H1 (cell line): ENCODE results near the gene NMT1. TPM values are rescaled to one million over a fixed set of nuclear protein-coding genes. Genes with fewer than 3 reads are reported as not detected.

ENCODE experiments used
- CTCF ChIA-PET: fragments of 300-600 bp; sonication (Branson Sonifier 250); formaldehyde crosslinking; loops from one replicate; lab custom pipeline; 2021; ENCODE audit not compliant: partially characterized antibody; lab: Charles Lee
- POLR2A ChIA-PET: fragments of 300-600 bp; sonication (Branson Sonifier 250); formaldehyde crosslinking; loops from one replicate; lab custom pipeline; 2021; ENCODE audit warnings: inconsistent platforms; ENCODE audit not compliant: partially characterized antibody; lab: Charles Lee
- DNase-seq, 2 experiments: peaks; one replicate each; pipeline versions ENCODE4 v3.0.0 to v3.0.0-alpha.2; 2010 to 2022; ENCODE audit warnings: low spot score in 2 of 2, low read depth in 1 of 2, mixed read lengths in 1 of 2
- FAIRE-seq: peaks from 2 replicates; lab custom pipeline; 2011; peaks lifted over from hg19 to GRCh38; lab: Jason Lieb, UNC
- H2AFZ ChIP-seq: 2 replicates; pipeline ENCODE4 v1.8.1; 2012; ENCODE audit warnings: low read length, inconsistent platforms
- H2AK5ac ChIP-seq: 2 replicates; pipeline ENCODE4 v1.6.1; 2013; ENCODE audit warnings: low read depth, low read length
- H2BK120ac ChIP-seq: replicated peaks from 2 replicates; pipeline ENCODE3; 2013; ENCODE audit warnings: low read depth, low read length, inconsistent platforms
- H2BK12ac ChIP-seq: 2 replicates; pipeline ENCODE4 v1.6.1; 2013; ENCODE audit warnings: low read depth, low read length
- H2BK15ac ChIP-seq: 2 replicates; pipeline ENCODE4 v1.6.1; 2013; ENCODE audit warnings: low read length
- H2BK20ac ChIP-seq: 2 replicates; pipeline ENCODE4 v1.6.1; 2013; ENCODE audit warnings: low read length
- H2BK5ac ChIP-seq: 2 replicates; pipeline ENCODE4 v1.6.1; 2013; ENCODE audit warnings: low read depth, low read length
- H3K14ac ChIP-seq: 2 replicates; pipeline ENCODE4 v1.6.1; 2013; ENCODE audit warnings: inconsistent platforms; ENCODE audit not compliant: insufficient read length
- H3K18ac ChIP-seq: 2 replicates; pipeline ENCODE4 v1.6.1; 2013; ENCODE audit warnings: low read length; ENCODE audit errors: extremely low read depth
- H3K23ac ChIP-seq: 2 replicates; pipeline ENCODE4 v1.6.1; 2013; ENCODE audit warnings: inconsistent platforms; ENCODE audit not compliant: insufficient read length
- H3K23me2 ChIP-seq: 2 replicates; pipeline ENCODE4 v1.6.1; 2013; ENCODE audit warnings: low read depth, low read length
- H3K27ac ChIP-seq: 2 replicates; pipeline ENCODE4 v1.6.1; 2011; ENCODE audit warnings: low read depth, low read length, inconsistent platforms
- H3K27me3 ChIP-seq, 4 experiments: replicated peaks in 1 of 4; 1 replicate in 1 of 4; 2 replicates in 3 of 4; pipeline versions ENCODE4 v1.6.1 to v1.8.1; 2011 to 2013; ENCODE audit warnings: low read length in 3 of 4, mild to moderate bottlenecking in 3 of 4, inconsistent platforms in 2 of 4, mixed read lengths in 2 of 4, moderate library complexity in 1 of 4; ENCODE audit not compliant: control insufficient read depth in 3 of 4, insufficient read depth in 3 of 4; ENCODE audit errors: extremely low read depth in 1 of 4
- H3K36me3 ChIP-seq, 4 experiments: 2 replicates each; pipeline versions ENCODE4 v1.6.1 to v1.8.1; 2011 to 2013; ENCODE audit warnings: mild to moderate bottlenecking in 4 of 4, low read length in 3 of 4, moderate library complexity in 2 of 4, control low read depth in 1 of 4, inconsistent platforms in 1 of 4; ENCODE audit not compliant: insufficient read depth in 4 of 4, control insufficient read depth in 2 of 4
- H3K4ac ChIP-seq: replicated peaks from 2 replicates; pipeline ENCODE3; 2013; ENCODE audit warnings: low read length, low read depth, mixed read lengths, inconsistent platforms; ENCODE audit not compliant: insufficient read length
- H3K4me1 ChIP-seq, 4 experiments: replicated peaks in 1 of 4; 1 replicate in 1 of 4; 2 replicates in 3 of 4; pipeline versions ENCODE4 v1.6.1 to v1.8.1; 2011 to 2013; ENCODE audit warnings: low read length in 3 of 4, inconsistent platforms in 2 of 4, mixed read lengths in 1 of 4; ENCODE audit not compliant: insufficient read depth in 4 of 4, control insufficient read depth in 3 of 4
- H3K4me2 ChIP-seq, 2 experiments: 2 replicates each; pipeline versions ENCODE4 v1.6.1 to v1.8.1; 2011 to 2013; ENCODE audit warnings: low read depth in 2 of 2, low read length in 2 of 2, control low read depth in 1 of 2, inconsistent platforms in 1 of 2, mild to moderate bottlenecking in 1 of 2; ENCODE audit not compliant: insufficient read depth in 1 of 2
- H3K4me3 ChIP-seq, 4 experiments: fragments of 200-600, 300-600 bp in 1 of 4; sonication (generic), shearing (Covaris generic), sonication (Bioruptor Twin) in 1 of 4; 2 replicates each; pipeline versions ENCODE4 v1.5.1 to v1.8.1; 2011 to 2016; ENCODE audit warnings: low read length in 4 of 4, low read depth in 3 of 4, control low read depth in 2 of 4, inconsistent platforms in 2 of 4, mild to moderate bottlenecking in 2 of 4, mixed read lengths in 1 of 4, moderate library complexity in 1 of 4; ENCODE audit not compliant: insufficient read depth in 2 of 4; ENCODE audit errors: extremely low read depth in 1 of 4
- H3K56ac ChIP-seq: replicated peaks from 2 replicates; pipeline ENCODE3; 2013; ENCODE audit warnings: low read depth, mild to moderate bottlenecking, mixed read lengths, low read length, inconsistent platforms; ENCODE audit not compliant: insufficient read length
- H3K79me1 ChIP-seq: 2 replicates; pipeline ENCODE4 v1.6.1; 2013; ENCODE audit warnings: low read depth, low read length, control low read depth
- H3K79me2 ChIP-seq, 2 experiments: 2 replicates each; pipeline versions ENCODE4 v1.6.1 to v1.8.1; 2012 to 2013; ENCODE audit warnings: low read length in 2 of 2, mild to moderate bottlenecking in 2 of 2, inconsistent platforms in 1 of 2; ENCODE audit not compliant: insufficient read depth in 2 of 2, control insufficient read depth in 1 of 2
- H3K9ac ChIP-seq, 4 experiments: replicated peaks in 1 of 4; 1 replicate in 1 of 4; 2 replicates in 3 of 4; pipeline versions ENCODE4 v1.6.1 to v1.8.1; 2011 to 2013; ENCODE audit warnings: low read depth in 3 of 4, low read length in 3 of 4, control low read depth in 2 of 4, mild to moderate bottlenecking in 2 of 4, moderate library complexity in 2 of 4, inconsistent platforms in 1 of 4; ENCODE audit errors: extremely low read depth in 1 of 4
- H3K9me3 ChIP-seq, 2 experiments: 2 replicates each; pipeline versions ENCODE4 v1.6.1 to v1.8.1; 2012 to 2013; ENCODE audit warnings: mild to moderate bottlenecking in 2 of 2, moderate library complexity in 2 of 2, control low read depth in 1 of 2, inconsistent platforms in 1 of 2, low read depth in 1 of 2, low read length in 1 of 2, mixed read lengths in 1 of 2; ENCODE audit not compliant: insufficient read depth in 2 of 2
- H4K20me1 ChIP-seq, 2 experiments: replicated peaks in 1 of 2; 2 replicates each; pipeline versions ENCODE3 to v1.8.1; 2011 to 2013; ENCODE audit warnings: inconsistent platforms in 2 of 2, low read length in 2 of 2, mild to moderate bottlenecking in 1 of 2; ENCODE audit not compliant: insufficient read depth in 2 of 2, control insufficient read depth in 1 of 2
- H4K5ac ChIP-seq: 2 replicates; pipeline ENCODE4 v1.6.1; 2013; ENCODE audit warnings: low read length, low read depth, mixed read lengths, inconsistent platforms; ENCODE audit not compliant: insufficient read length
- H4K8ac ChIP-seq: 2 replicates; pipeline ENCODE4 v1.8.0; 2013; ENCODE audit warnings: mild to moderate bottlenecking, moderate library complexity, low read length, inconsistent platforms; ENCODE audit not compliant: insufficient read depth; ENCODE audit errors: extremely low read depth
- H4K91ac ChIP-seq: replicated peaks from 2 replicates; pipeline ENCODE3; 2013; ENCODE audit warnings: low read length, mixed read lengths, inconsistent platforms; ENCODE audit not compliant: insufficient read length
- BRCA1 ChIP-seq: IDR thresholded peaks from 2 replicates; pipeline ENCODE4 v1.6.1; 2012; ENCODE audit warnings: low read depth, low read length, improper control_type of control experiment
- EP300 ChIP-seq, 2 experiments: IDR thresholded peaks; 1 replicate in 1 of 2; 2 replicates in 1 of 2; pipeline ENCODE4 v1.6.1; 2011 to 2012; ENCODE audit warnings: low read depth in 2 of 2, low read length in 2 of 2, mild to moderate bottlenecking in 2 of 2, borderline replicate concordance in 1 of 2, inconsistent platforms in 1 of 2, moderate library complexity in 1 of 2
- EZH2 ChIP-seq: fragments of 200-600 bp; sonication (generic); IDR thresholded peaks from 2 replicates; pipeline ENCODE4 v1.7.1; 2012; ENCODE audit warnings: low read depth, mild to moderate bottlenecking, moderate library complexity, low read length, inconsistent platforms; ENCODE audit not compliant: severe bottlenecking
- GABPA ChIP-seq: IDR thresholded peaks from 2 replicates; pipeline ENCODE4 v1.6.1; 2011; ENCODE audit warnings: mild to moderate bottlenecking, low read length, moderate library complexity, borderline replicate concordance; ENCODE audit not compliant: insufficient read depth
- GTF2F1 ChIP-seq: IDR thresholded peaks from 2 replicates; pipeline ENCODE4 v1.6.1; 2012; ENCODE audit warnings: low read depth, low read length, improper control_type of control experiment, borderline replicate concordance
- HDAC2 ChIP-seq, 2 experiments: fragments of 300-600 bp in 1 of 2; sonication (generic) in 1 of 2; IDR thresholded peaks; 2 replicates each; pipeline ENCODE4 v1.6.1; 2011 to 2012; ENCODE audit warnings: low read depth in 2 of 2, low read length in 2 of 2, mild to moderate bottlenecking in 2 of 2, moderate library complexity in 2 of 2, borderline replicate concordance in 1 of 2, inconsistent platforms in 1 of 2
- JUND ChIP-seq: IDR thresholded peaks from 2 replicates; pipeline ENCODE4 v1.6.1; 2011; ENCODE audit warnings: mild to moderate bottlenecking, improper control_type of control experiment, low read length
- NRF1 ChIP-seq: IDR thresholded peaks from 2 replicates; pipeline ENCODE4 v1.6.1; 2011; ENCODE audit warnings: mild to moderate bottlenecking, low read depth, low read length, improper control_type of control experiment
- PHF8 ChIP-seq: fragments of 200-600 bp; sonication (generic); conservative IDR thresholded peaks from 2 replicates; pipeline ENCODE4 v1.7.1; 2012; ENCODE audit warnings: low read depth, mild to moderate bottlenecking, inconsistent platforms, low read length, moderate library complexity
- POLR2AphosphoS5 ChIP-seq: IDR thresholded peaks from 2 replicates; pipeline ENCODE4 v1.6.1; 2011; ENCODE audit warnings: low read depth, low read length
- SIN3A ChIP-seq, 2 experiments: IDR thresholded peaks in 1 of 2; conservative IDR thresholded peaks in 1 of 2; 2 replicates each; pipeline ENCODE4 v1.6.1; 2011 to 2012; ENCODE audit warnings: low read length in 2 of 2, improper control_type of control experiment in 1 of 2, low read depth in 1 of 2, mild to moderate bottlenecking in 1 of 2
- SP4 ChIP-seq: IDR thresholded peaks from 2 replicates; pipeline ENCODE4 v1.6.1; 2012; ENCODE audit warnings: low read length, inconsistent platforms
- TAF7 ChIP-seq: optimal IDR thresholded peaks from 2 replicates; pipeline ENCODE3; 2011; ENCODE audit warnings: low read depth, mild to moderate bottlenecking, inconsistent platforms, low read length, moderate library complexity, borderline replicate concordance
- WGBS, 2 experiments: shearing (Covaris generic) in 1 of 2; methylation state at CpG; one replicate each; pipeline versions ENCODE4 v1.1.6 to v1.1.7; 2013 to 2015; ENCODE audit warnings: low lambda C conversion rate in 2 of 2, mixed read lengths in 2 of 2, inconsistent platforms in 1 of 2, low coverage in 1 of 2, missing lambda C conversion rate in 1 of 2; ENCODE audit not compliant: insufficient replicate concordance in 2 of 2, insufficient coverage in 1 of 2, insufficient read length in 1 of 2; ENCODE audit errors: extremely low coverage in 1 of 2, missing lambda C conversion rate in 1 of 2; 5-methylcytosine and 5-hydroxymethylcytosine counted together
- polyA plus RNA-seq, 7 experiments: library from polyadenylated mRNA; depleted of rRNA in 3 of 7; stranded (reverse) in 5 of 7; unstranded in 2 of 7; fragments of >200 nt in 5 of 7; fragments of 200-250 nt in 2 of 7; gene quantifications; 1 replicate in 5 of 7; 2 replicates in 1 of 7; 4 replicates in 1 of 7; pipeline versions ENCODE4 v1.2.1 to v1.2.3, GENCODE V29; 2011 to 2013; ENCODE audit warnings: missing spikeins in 2 of 7, mixed read lengths in 2 of 7
- total RNA-seq: library from RNA; stranded (reverse); fragmentation: NEBNext Ultra II Directional; extraction: Animal tissue kit (Norgen Biotek cat#: 25700); gene quantifications from 2 replicates; pipeline ENCODE4 v1.2.1, GENCODE V29; 2021

NMT1 gene
- total and polyA plus RNA-seq, 2 of the 8 experiments (the other 6 are each of a cell fraction or from before 2014, with no cell fraction given), result 42.9 to 149 TPM

DNA sequence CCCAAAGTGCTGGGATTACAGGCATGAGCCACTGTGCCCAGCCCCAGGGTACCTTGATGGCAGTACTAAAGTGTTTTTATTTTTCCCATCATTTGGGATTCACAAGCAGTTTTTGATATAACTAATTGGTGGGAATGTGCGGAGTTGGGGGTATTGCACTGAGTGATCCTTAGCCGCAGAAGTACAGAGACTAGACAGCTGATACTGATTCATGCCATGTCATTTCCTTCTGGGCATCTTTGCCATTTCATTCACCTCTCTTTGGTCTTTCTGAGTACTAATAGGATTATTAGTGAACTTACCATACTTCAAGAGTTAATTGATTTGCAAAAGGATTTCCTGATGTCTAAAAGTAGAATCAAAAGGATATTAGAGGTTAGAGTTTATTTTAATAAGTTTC is 9.7 kb downstream of the NMT1 start:
- Histone ChIP-seq H2BK12ac (no peak overlapping the region), H3K14ac (no peak overlapping the region), H3K23ac (no peak overlapping the region), H3K4me1 (no peaks in the 10 kb centered on the region), H2AFZ (no peak overlapping the region), H3K18ac (no peak overlapping the region), H2BK5ac (no peak overlapping the region), H2AK5ac (no peak overlapping the region), H3K9me3 (no peaks in the 10 kb centered on the region), H3K56ac (no peak overlapping the region), H2BK15ac (no peak overlapping the region), H3K79me1 (peaks cover 3% of the 10 kb centered on the region; the same call in 1 of the 2 replicates), H3K27me3 (no peaks in the 10 kb centered on the region), H3K23me2 (no peaks in the 10 kb centered on the region), H3K4ac (no peak overlapping the region), H3K4me3 (no peak overlapping the region), H4K8ac (no peak overlapping the region), H2BK20ac (no peak overlapping the region), H3K36me3 (peaks cover 2 to 28% (median 8%) of the 10 kb centered on the region in 4 experiments; a peak in 3 of 8 replicates), H4K5ac (no peak overlapping the region), H3K79me2 (peaks cover 0 to 65% of the 10 kb centered on the region in 2 experiments; a peak in 2 of 4 replicates), H2BK120ac (no peak overlapping the region), H3K27ac (no peak overlapping the region), H4K91ac (no peak overlapping the region), H3K9ac (no peak overlapping the region), H4K20me1 (peaks cover 0 to 3% of the 10 kb centered on the region in 2 experiments), H3K4me2 (no peak overlapping the region)
- DNase-seq (no peak), FAIRE-seq (no peak)
- 98% methylated on average over 2 of the region's 2 CpGs; no CpG with 5 or more reads in 1 of the 2 experiments for WGBS, 2 experiments
- POLR2A ChIA-PET, result interaction anchor here (1.0 to 1.6 kb wide), 2 partner anchors 10 to 15 kb away, joined by 3 to 6 read pairs; partner anchors contain the start of gene NMT1
- CTCF ChIA-PET, result interaction anchor here (0.6 to 4.2 kb wide), 4 partner anchors 25 to 475 kb away, joined by 3 to 13 read pairs (median 3); partner anchors contain the start of gene ACBD4
- no peak for TF ChIP-seq EZH2
- TF ChIP-seq EP300 (IDR thresholded peaks at IDR 0.05; ENCODE audit: borderline replicate concordance in 1 of 2, low read depth in 2 of 2, low read length in 2 of 2), result no peak
- no peak for TF ChIP-seq BRCA1
- TF ChIP-seq GABPA, result no peak
- no peak for TF ChIP-seq HDAC2 (IDR thresholded peaks at IDR 0.05; ENCODE audit: borderline replicate concordance in 1 of 2, low read depth in 2 of 2, low read length in 2 of 2)
- TF ChIP-seq JUND, result no peak
- TF ChIP-seq SP4, result no peak
- TF ChIP-seq SIN3A (conservative IDR thresholded peaks at IDR 0.05 in 1 of 2, IDR thresholded peaks at IDR 0.05 in 1 of 2; ENCODE audit: low read depth in 1 of 2, low read length in 2 of 2), result no peak
- TF ChIP-seq POLR2AphosphoS5, result no peak
- TF ChIP-seq NRF1, result no peak
- no peak for TF ChIP-seq TAF7
- TF ChIP-seq PHF8, result no peak
- no peak for TF ChIP-seq GTF2F1
